Vagina (tissue), 2 donors: ENCODE results near the gene RASA3. TPM values are rescaled to one million over a fixed set of nuclear protein-coding genes. Genes with fewer than 3 reads are reported as not detected.
A peak's percentile ranks its signal among the peaks of the same experiment; 100 is the strongest.

Experiments
- DNase-seq, 2 donors: peaks; one replicate each; pipeline ENCODE4 v3.0.0-alpha.2; 2017; ENCODE audit errors: extremely low spot score in 2 of 2
- H3K27ac ChIP-seq: fragments of 200-600 bp; sonication (generic); one replicate; pipeline ENCODE4 v1.5.1; 2019
- H3K27me3 ChIP-seq: fragments of 200-600 bp; sonication (generic); one replicate; pipeline ENCODE4 v1.5.1; 2019
- H3K36me3 ChIP-seq, 2 donors: fragments of 200-600 bp; sonication (generic); one replicate each; pipeline ENCODE4 v1.5.1; 2017 to 2019
- H3K4me1 ChIP-seq: fragments of 200-600 bp; sonication (generic); one replicate; pipeline ENCODE4 v1.5.1; 2019
- H3K4me3 ChIP-seq, 2 donors: fragments of 200-600 bp; sonication (generic); 1 replicate in 1 of 2; 2 replicates in 1 of 2; pipeline ENCODE4 v1.5.1; 2016 to 2019
- H3K9me3 ChIP-seq: fragments of 200-600 bp; sonication (generic); one replicate; pipeline ENCODE4 v1.5.1; 2019
- POLR2A ChIP-seq, 2 donors: fragments of 450-650 bp; IDR thresholded peaks; one replicate each; pipeline ENCODE4 v1.6.1; 2017; ENCODE audit warnings: antibody characterized with exemption in 2 of 2, mild to moderate bottlenecking in 2 of 2, moderate library complexity in 2 of 2
- POLR2AphosphoS5 ChIP-seq, 2 donors: sonication (generic); formaldehyde crosslinking; IDR thresholded peaks; one replicate each; pipeline ENCODE4 v1.9.0; 2017; ENCODE audit warnings: antibody characterized with exemption in 2 of 2, mild to moderate bottlenecking in 2 of 2, low read depth in 1 of 2; ENCODE audit not compliant: insufficient read depth in 1 of 2
- intact Hi-C: fragments of 100-400 bp; cut with DNase I; formaldehyde crosslinking; loops from one replicate; pipeline ENCODE4 v1.15.1; 2023
- total RNA-seq: library from RNA; depleted of rRNA; stranded (reverse); fragments of >200 nt; gene quantifications from one replicate; pipeline ENCODE4 v1.2.3, GENCODE V29; 2016
- TF ChIP-seq, protein P1 (sequence below), 3 experiments: fragments of 450-650 bp in 2 of 3; fragments of 200-600 bp in 1 of 3; sonication (generic) in 1 of 3; IDR thresholded peaks; one replicate each; pipeline ENCODE4 v1.5.1; 2017 to 2019; ENCODE audit warnings: antibody characterized with exemption in 3 of 3, mild to moderate bottlenecking in 2 of 3, moderate library complexity in 2 of 3

Gene RASA3
- total RNA-seq, 1 donor from 2014 or later: 19.6 TPM

DNA sequence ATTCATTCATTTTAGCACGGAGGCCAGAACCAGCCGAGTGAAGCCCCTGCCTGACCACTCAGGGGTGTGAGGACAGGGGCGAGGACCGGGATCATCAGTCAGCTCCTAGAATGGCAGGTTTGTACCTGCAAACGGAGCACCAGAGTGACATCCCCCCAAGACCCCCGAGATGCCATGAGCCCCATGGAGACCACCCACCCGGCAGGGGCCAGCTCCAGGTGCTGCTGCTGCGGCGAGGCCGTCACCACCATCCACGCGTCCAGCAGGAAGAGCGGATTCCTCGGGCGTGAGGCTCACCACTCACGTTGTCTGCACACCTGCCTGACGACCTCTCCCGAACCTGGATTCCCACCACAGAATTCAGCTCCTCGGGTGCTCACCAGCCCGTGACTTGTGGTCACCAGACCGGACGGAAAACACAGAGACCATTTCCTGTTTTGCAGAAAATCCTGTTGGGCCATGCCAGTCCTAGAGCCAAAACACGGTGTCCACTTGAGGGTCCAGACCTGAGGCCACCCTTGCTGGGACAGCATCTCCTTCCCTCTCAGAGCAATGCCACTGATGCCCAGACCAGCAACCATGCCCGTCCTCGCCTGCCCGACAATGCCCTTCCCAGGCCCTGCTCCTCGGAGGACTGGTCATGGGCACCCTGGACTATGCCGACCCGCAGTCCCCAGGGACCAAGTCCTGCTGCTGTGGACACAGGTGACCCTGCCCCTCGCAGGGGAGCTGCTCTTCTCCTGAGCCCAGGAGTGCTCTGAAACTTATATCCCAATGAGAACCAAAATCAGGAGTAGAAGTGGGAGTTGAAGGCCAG is 74.2 kb downstream of the RASA3 start:
- peak overlapping the region; percentile 59 for H3K27ac ChIP-seq
- DNase-seq: no peak

DNA sequence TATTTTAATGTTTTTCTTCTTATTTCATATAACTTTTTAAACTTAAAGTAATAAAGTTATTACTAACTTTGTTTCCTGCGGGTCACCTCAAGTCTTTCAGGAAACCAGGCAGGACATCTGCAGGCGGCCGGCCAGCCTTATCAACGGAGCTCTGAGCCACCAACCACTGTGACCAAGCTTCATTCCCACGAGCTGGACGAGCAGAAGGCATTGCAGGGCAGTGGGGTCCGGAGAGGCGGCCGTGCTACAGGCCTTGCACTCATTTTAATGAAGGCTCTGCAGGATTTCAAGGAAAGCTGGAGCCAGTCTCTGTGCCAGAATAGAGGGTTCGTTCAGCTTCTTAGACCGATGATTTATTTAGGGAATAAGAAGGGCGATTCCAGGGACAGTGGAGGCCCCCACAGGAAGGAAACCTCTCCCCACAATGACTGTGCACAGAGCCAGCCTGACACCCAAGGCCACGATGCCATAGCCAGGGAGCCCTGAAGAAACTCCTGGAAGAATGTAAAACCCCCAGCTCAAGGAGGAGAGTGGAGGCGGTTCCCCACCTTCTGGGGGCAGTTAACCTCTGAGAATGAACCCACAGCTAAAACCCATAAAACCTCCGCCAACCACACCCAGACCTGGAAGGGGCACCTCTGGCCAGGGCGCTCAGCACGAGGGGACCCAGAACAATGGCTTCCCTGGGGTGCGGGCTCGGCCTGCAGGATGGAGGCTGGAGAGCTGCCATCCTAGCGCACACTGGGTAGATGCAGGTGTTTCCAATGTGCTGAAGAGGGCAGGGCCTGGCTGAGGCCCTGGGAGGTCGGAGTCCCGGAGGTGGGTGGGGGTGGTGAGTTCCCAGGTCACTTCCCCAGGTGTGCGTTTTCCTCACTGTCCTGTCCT is 75.0 kb downstream of the RASA3 start:
- Histone ChIP-seq H3K27me3 (no peaks in the 10 kb centered on the region), H3K36me3 (no peaks in the 10 kb centered on the region), H3K9me3 (no peaks in the 10 kb centered on the region), H3K27ac (peak overlapping the region; percentile 59), H3K4me3 (no peak overlapping the region), H3K4me1 (peaks cover 83% of the 10 kb centered on the region)
- no peak for DNase-seq
- intact Hi-C loops: no loop called here
- TF ChIP-seq POLR2A (IDR thresholded peaks at IDR 0.05) (no peak), POLR2AphosphoS5 (IDR thresholded peaks at IDR 0.05; ENCODE audit: insufficient read depth in 1 of 2, low read depth in 1 of 2) (no peak)
- TF ChIP-seq, protein P1, sequence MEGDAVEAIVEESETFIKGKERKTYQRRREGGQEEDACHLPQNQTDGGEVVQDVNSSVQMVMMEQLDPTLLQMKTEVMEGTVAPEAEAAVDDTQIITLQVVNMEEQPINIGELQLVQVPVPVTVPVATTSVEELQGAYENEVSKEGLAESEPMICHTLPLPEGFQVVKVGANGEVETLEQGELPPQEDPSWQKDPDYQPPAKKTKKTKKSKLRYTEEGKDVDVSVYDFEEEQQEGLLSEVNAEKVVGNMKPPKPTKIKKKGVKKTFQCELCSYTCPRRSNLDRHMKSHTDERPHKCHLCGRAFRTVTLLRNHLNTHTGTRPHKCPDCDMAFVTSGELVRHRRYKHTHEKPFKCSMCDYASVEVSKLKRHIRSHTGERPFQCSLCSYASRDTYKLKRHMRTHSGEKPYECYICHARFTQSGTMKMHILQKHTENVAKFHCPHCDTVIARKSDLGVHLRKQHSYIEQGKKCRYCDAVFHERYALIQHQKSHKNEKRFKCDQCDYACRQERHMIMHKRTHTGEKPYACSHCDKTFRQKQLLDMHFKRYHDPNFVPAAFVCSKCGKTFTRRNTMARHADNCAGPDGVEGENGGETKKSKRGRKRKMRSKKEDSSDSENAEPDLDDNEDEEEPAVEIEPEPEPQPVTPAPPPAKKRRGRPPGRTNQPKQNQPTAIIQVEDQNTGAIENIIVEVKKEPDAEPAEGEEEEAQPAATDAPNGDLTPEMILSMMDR (IDR thresholded peaks at IDR 0.05): no peak

More for the DNA sequence above, 74.2 kb downstream of the RASA3 start:
- intact Hi-C loops: no loop called here
- Histone ChIP-seq H3K27me3 (no peaks in the 10 kb centered on the region), H3K9me3 (no peaks in the 10 kb centered on the region), H3K4me3 (no peak overlapping the region), H3K4me1 (peaks cover 83% of the 10 kb centered on the region), H3K36me3 (no peaks in the 10 kb centered on the region)
- TF ChIP-seq, protein P1 (IDR thresholded peaks at IDR 0.05): no peak
- no peak for TF ChIP-seq POLR2A (IDR thresholded peaks at IDR 0.05)
- no peak for TF ChIP-seq POLR2AphosphoS5 (IDR thresholded peaks at IDR 0.05; ENCODE audit: insufficient read depth in 1 of 2, low read depth in 1 of 2)

DNA sequence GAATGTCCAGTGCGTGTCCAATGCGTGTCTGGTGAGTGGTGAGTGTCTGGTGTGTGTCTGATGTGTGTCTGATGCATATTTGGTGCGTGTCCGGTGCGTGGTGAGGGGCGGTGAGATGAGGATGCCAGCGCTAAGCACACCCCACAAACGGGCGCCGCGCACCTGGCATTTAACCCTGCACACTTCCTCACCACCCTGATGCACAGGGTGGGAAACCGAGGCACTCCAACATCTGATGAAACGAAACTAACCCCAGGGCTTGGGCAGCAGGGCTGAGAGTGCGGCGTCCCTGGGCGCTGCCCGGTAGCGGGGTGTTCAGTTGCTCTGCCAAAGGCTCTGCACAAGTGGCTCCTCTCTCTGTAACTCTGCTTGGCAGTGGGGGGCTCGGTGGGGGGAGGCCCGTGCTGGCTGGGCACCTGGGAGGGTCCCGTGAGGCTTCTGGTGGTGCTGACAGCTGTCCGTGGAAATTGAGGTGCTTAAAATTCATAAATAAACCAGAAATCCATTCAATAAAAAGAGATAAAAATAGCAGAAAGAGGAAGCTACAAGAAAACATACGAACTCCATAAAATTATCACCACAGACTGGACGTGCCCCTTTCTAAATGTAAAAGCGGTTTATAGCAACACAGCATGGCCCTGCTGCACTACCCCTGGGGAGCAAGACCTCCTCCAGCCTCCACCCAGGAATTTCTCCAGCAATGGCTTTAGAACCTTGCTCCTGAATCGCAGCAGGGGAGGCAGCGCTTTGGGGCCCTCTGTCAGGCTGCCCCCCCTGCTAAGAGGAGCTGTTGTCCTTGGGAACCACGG is 76.0 kb downstream of the RASA3 start:
- intact Hi-C loops: no loop called here
- no peak for DNase-seq
- Histone ChIP-seq H3K27me3 (no peaks in the 10 kb centered on the region), H3K9me3 (no peaks in the 10 kb centered on the region), H3K4me3 (no peak overlapping the region), H3K27ac (peak overlapping the region; percentile 59), H3K4me1 (peaks cover 75% of the 10 kb centered on the region), H3K36me3 (no peaks in the 10 kb centered on the region)
- TF ChIP-seq POLR2AphosphoS5 (IDR thresholded peaks at IDR 0.05; ENCODE audit: insufficient read depth in 1 of 2, low read depth in 1 of 2): no peak
- no peak for TF ChIP-seq POLR2A (IDR thresholded peaks at IDR 0.05)
- TF ChIP-seq, protein P1 (IDR thresholded peaks at IDR 0.05): no peak

DNA sequence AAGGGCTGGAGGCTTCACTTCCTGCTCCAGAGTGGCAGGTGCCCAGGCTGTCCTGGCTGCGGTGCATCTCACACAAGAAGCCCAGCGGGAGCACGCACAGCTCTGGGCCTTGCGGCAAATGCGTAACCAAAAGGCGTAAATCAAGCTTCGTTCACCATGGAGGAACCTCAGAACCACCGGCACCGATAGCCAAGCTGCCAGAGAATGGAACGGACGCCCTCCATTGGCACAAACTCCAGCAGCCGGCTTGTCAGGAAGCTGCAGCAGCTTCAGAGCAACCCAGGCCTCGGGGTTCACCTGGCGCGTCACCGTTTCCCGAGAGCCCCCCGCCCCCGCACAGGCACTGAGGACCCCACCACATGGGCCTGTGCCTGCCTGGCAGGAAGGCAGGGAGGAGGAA is 76.7 kb downstream of the RASA3 start:
- no peak for DNase-seq
- intact Hi-C loops: no loop called here
- Histone ChIP-seq H3K4me1 (peaks cover 75% of the 10 kb centered on the region), H3K36me3 (no peaks in the 10 kb centered on the region), H3K27ac (no peak overlapping the region), H3K27me3 (no peaks in the 10 kb centered on the region), H3K9me3 (no peaks in the 10 kb centered on the region), H3K4me3 (no peak overlapping the region)
- TF ChIP-seq, protein P1 (IDR thresholded peaks at IDR 0.05): no peak
- TF ChIP-seq POLR2AphosphoS5 (IDR thresholded peaks at IDR 0.05; ENCODE audit: insufficient read depth in 1 of 2, low read depth in 1 of 2): no peak
- TF ChIP-seq POLR2A (IDR thresholded peaks at IDR 0.05): no peak
